Left cardiac atrium (tissue), 4 donors: Measurements from ENCODE around the gene HDLBP. TPM values are rescaled to one million over a fixed set of nuclear protein-coding genes. Genes with fewer than 3 reads are reported as not detected.

Experiments used
- ATAC-seq, 2 donors: fragments of 200-7000 bp; cut with Tn5 transposase; one replicate each; pipeline ENCODE4 v1.9.1; 2020; ENCODE audit warnings: mild to moderate bottlenecking in 2 of 2, moderate library complexity in 2 of 2
- DNase-seq: peaks from one replicate; pipeline ENCODE4 v3.0.0-alpha.2; 2020
- intact Hi-C, 2 donors: fragments of 100-400 bp; cut with DNase I; formaldehyde crosslinking; loops; one replicate each; pipeline versions ENCODE4 v1.14.1 to v1.15.1; 2022 to 2023
- total RNA-seq, 2 donors: library from RNA; stranded (reverse); fragmentation: NEBNext Ultra II Directional; extraction: Animal tissue kit (Norgen Biotek cat#: 25700); gene quantifications; one replicate each; pipeline ENCODE4 v1.2.1, GENCODE V29; 2021
- donor health status: DM: no; HTN: yes; CAD: no.
- donor health status: DM: no; HTN: yes; CAD: no; lungs with severe emphysema.
- donor health status: DM: yes; HTN: yes; CAD: no.
- donor health status: Dilated cardiomyopathy.

HDLBP gene
- total RNA-seq, 2 donors from 2014 or later = 357 to 358 TPM

DNA sequence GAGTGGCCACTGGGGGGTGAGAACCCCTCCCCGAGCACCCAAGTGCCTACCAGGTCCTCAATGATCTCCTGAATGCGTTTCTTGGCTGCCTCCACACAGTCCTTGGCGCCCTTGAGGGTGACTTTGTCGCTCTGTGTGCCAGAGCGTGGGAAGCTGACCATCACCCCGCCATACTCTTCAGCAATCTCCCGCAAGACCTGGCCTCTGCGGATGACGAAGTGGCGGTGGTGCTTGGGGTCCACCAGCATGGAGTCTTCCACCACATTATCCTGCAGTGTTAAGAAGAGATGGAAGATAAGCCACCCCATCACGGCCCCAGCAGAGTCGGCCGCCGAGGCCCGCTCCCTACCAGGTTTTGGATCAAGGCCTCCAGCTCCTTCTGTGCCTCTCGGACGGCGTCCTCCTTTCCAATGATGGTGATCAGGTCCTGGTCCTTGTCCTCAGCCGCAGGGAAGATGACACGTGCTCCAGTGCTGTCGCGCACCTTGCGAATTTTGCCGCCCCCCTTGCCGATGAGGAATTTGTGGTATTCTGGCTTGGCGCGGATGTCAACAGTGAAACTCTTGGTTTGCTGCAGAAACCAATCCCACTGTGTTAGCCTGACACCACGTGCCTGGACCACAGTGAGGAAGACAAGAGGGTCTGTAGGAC lies 75.8 kb downstream of the HDLBP start:
- ATAC-seq (no peak), DNase-seq (no peak)
- intact Hi-C loops = no loop called here

DNA sequence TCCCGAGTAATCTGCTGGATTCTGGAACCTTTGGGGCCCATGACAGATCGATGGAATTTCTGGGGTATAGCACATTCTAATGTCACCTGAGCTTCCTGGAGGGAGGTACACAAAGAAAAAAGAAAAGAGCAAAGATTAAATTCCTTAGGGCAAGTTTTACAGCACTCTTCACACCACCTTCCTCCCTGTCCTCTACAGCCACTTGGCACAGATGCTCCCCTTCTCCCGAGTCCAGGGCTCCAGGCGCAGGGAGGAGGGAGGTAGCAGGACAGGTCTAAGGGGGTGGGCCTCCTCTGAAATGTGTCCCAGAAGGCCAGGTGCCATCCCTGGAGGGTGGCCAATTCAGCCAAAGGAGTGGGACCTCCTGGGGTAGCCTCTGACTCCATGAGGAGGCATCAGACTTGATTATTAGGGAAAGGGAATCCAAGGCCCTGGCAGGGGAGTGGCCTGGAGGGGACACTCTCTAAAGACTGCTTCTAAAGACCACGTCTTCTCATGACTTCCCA lies 76.7 kb downstream of the HDLBP start:
- intact Hi-C loops = no loop called here
- DNase-seq (no peak), ATAC-seq (no peak)

DNA sequence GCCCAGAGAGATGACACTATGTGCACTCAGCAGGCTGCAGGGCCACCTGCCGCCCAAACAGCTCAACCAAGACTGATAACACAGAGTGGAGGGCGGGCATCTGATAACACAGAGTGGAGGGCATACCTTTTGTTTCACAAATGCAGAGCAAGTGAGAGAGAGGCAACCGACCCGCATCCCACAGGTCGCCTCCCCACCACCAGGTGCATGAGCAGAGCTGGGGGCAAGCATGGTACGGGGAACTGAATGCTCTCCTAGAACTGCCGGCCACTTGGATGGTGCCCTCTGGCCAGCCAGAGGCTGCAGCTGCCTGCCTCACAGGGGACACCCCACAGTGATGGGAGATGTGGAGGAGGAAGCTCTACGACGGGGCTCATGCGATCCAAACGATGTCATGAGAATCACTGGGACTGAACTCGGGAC lies 77.5 kb downstream of the HDLBP start:
- DNase-seq = peak; percentile 11
- intact Hi-C loops = no loop called here
- no peak for ATAC-seq

DNA sequence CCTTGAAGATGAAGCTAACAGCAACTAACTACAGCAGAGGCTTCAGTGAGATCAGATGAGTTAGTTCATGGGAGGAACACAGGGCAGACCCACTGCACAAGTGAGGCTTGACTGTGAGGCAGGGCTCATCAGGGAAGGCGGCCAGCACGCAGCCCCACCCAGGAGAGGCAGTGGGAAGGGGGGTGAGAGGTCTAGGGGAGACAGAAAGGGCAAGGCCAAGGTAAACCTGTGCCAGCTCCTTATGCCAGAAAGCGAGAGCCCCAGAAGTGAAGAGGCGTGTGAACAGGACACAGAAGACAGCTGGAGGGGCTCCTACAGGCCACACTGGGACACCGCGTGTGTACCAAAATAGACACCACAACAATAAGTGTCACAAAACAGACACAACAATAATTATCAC lies 78.4 kb downstream of the HDLBP start:
- intact Hi-C loops = no loop called here
- ATAC-seq (no peak), DNase-seq (peak; percentile 17)

DNA sequence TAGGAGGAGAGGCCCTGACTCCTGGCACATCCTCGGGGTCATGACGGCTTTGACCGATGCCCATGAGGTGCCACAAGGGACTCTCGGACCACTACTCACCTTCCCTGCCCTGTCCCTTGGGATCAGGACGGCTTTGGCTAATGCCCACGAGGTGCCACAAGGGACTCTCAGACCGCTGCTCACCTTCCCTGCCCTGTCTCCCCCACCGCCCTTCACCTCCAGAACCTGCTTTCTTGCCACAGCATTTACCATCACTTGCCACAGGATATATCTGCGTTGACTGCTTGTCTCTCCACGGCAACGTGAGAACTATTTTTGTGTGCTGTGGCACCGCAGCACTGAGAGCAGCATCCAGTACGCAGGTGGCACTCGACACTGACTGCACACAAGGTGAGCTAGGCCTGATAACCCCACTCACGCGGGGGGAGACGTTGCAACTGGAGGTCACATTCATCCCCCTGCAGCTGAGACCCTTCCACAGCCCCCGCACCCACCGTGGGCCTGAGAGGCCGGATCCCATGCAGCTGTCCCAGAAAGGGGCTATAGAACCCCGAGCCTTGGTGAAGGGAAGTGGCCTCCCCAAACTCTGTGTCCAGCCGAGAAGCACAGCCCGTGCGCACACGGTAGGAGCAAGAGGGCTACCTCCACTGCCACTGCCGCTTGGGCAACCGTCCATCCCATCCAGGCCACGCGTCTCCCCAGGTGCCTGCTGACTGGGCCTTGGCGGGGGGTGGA lies 79.4 kb downstream of the HDLBP start:
- intact Hi-C loops = no loop called here
- ATAC-seq (no peak), DNase-seq (peak; percentile 17)

DNA sequence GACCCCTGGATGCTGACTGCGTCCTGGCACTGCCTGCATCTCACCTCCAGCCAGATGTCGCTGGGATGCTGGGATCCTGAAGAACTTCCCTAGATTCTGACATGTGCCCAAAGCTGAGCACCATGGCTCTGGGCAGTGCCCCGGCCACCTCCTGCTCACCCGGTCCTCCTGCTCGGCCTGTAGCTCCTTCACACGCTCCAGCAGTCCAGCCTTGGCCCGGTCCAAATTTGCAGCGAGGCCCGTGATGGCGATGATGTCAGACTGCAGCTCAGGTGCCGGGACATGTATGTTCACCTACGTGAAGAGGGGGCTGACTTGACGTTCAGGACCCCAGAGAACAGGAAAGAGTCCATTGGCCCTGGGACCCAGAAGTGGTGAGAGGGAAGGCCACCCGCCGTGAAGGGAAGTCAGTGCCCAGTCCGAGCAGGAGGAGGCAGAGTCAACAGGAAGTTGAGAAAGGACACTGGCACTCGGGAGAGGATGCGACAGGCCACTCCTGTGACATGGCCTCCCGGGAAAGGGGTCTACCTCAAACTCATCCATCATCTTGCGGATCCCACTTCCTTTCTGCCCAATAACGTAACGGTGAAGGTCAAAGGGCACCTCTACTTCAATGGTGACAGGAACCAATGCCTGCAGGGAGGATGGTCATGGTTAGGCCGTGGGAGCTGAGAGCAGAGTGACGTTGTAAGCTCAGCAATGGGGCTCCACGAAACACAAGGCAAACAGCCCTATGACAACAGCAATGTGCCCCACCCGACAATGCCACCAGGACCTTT lies 80.3 kb downstream of the HDLBP start:
- intact Hi-C loops = no loop called here
- ATAC-seq (no peak), DNase-seq (no peak)

DNA sequence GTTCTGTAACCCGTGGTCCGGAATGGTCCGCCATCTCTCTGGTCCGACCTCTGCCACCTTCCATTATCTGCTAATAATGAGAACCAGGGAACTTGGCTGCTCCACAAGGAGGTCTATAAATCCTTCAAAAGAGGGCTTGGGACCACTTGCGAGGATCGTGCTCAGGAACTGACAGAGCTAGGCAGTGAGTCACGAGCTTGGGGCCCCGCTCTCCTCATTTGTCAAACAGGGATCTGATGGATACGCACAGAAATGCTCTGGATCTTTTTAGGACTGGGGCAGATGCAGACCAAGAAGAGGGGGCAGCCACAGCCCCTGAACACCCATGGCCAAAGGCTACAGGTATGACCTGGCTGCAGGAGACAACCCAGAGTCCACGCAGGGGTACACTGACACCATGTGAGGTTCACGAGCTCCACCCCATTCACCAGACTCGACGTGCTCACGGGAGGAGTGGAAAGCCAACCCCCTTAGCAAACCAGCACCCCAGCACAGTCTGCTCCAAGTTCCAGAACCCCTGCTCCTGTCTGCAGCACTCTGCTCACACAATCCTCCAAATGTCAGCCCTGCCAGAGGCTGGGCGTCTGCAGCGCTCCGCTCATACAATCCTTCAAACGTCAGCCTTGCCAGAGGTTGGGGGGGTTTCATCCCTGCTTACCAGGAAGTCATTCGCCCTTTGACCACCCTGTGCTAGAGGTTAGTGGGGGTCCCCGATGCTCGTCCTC lies 81.2 kb downstream of the HDLBP start:
- ATAC-seq = no peak
- DNase-seq = no peak
- intact Hi-C loops = no loop called here

DNA sequence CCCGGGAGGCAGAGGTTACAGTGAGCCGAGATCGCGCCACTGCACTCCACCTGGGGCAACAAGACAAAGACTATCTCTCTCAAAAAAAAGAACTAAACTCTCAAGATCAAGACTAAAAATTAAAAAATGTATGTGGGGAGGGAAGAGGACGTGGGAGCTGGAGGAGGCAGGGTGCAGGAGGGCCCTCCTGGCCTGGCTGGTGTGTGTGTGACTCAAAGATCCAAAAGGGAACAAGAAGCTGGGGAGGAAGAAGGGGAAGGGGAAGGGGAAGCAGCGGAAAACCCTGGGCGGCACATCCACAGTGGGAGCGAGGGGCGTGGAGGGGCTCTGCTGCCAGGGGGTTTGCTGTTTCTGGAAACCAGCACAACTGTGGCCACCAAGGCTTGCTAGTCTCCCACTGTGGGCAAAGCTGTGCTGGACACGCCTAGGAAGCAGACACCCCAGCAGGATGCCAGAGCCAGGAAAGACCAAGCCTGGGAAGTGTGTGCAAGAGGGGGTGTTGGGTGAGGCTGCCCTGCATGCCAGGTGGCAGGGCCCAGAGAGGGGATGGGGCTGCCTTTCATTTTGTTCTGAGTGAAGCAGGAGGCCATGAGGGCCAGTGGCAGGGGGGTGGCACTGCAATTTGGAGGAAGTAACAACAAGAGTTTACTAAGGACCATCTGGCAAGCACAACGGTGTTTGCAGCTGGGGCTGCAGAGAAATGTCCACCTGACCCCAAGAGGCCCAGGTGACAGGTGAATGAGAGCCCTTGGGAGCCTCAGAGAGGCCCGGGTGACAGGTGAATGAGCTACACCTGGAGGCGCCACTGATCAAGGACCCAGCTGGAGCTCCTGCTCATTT lies 82.5 kb downstream of the HDLBP start:
- DNase-seq (no peak), ATAC-seq (no peak)
- intact Hi-C loops = no loop called here

DNA sequence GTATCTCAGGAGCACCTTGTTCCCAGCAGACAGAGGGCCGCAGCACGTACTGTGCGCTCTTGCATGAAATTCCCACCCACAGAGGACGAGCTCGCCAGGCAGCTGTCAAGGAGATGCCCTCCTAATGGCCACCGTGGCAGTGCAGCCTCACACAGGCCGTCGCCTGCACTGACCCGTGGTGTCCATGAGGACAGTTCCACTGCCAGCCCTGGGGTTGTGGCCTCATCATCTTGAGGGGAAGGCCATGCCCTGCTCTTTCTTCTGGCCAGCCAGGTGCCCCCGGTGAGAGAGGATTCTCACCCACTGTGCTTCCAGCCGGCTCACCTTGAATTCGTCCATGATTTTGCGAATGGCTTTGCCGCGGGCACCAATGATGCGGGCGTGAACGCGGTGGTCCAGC lies 85.0 kb downstream of the HDLBP start:
- intact Hi-C loops = no loop called here
- no peak for DNase-seq
- ATAC-seq = no peak

DNA sequence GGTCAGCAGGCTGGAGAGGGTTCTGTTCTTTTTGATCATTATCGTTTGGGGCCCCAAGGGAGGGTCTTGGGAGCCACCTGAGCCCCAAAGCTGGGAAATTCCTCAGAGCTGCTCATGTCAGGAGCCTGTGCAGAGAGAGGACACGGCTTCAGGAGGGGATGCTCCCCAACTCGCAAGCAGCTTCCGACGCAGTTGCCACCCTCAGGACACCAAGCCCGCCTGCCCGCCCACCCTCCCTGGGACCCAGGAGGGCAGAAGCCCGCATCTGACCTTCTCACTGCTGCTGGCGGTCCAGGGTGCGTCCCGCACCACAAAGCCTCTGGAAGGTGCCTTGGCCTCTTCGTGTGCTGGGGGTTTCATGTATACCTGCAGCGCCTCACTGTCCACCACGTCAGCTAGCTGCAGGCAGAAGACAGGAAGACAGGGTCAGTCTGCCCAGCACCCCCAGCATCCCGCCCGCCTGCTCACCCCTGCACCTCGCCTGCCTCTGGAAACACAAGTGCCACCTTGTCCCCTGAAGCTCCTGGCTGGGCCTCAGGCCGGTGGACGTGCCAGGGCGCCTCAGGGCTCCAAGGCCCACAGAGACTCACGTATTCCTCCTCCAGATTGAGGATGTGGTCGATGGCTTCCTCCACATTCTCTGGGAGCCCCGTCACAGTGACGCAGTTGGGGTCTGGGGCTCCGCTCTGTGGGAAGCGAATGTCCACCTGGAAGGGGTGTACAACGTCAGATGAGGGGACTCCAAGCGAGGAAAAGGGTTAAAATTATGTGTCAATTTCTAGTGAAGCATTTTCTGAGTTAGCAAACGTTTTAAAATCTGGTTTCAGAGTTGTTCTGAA lies 85.7 kb downstream of the HDLBP start:
- DNase-seq (no peak), ATAC-seq (no peak)
- intact Hi-C loops = no loop called here

DNA sequence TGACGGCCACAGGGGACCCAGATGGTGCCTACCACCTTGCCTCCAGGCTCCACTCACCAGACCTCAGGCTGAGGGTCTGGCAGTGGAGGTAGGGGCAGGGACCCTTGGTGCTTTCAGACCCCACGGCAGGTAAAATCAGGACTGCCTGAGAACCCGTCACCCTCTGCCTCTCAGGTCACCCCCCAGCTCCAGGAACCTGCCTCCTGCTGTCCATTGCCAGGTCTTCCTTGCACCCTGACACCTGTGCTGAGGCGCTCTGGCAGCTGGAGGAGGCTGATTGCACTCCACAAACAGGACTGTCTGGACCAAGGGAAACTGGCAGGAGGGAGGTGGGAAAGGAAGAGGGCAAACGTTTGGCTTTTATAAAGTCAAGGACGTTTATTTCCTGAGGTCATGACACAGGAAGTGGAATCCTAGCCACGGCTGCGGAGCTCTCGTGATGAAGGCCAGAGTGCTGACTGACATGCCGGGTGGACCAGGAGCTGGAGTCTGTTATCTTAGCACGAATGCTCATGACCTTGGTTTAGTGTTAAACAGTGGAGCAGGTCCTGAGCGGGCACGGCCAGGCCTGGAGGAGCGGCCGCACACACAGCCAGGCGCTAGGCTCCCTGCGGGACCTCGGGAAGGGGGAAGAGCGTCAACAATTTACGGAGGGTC lies 86.5 kb downstream of the HDLBP start:
- DNase-seq (no peak), ATAC-seq (peak; percentile 10 to 14)
- intact Hi-C loops = no loop called here

DNA sequence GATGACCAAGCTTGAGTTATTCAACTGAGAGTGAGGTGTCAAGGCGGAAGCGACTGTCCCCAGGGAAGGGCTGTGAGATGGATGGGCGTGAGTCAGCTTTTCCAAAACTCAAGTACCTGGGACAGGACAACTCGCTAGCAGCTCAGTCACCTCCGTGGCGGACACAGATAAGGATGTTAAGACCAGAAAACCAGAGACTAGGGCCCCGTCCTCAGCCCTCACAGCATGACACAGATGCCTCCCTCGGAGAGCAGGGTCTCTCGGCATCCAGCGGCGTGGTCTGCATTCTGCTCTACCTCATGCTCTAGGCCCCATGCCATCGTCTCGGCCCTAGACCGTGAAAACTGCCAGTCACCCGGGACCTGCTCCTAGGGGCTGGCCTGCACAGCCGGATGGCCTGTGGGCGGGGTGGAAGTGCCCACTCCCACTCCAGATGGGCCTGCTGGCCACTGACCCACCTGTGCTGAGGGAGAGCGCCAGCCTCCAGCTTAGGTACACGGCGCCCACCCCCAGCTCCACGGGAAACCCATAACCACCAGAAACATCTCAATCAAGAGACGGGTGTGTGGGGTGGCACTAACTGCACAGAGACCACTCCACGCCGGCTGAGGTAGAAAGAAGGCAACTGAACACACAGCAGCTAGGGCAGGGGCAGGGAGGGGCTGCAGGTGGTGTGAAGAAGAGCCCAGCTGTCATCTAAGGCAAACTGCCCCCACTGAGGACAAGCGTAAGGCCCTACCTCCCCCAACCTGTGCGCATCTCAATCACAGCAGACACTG lies 87.2 kb downstream of the HDLBP start:
- DNase-seq (no peak), ATAC-seq (peak in 1 of 2 donors; percentile 11)
- intact Hi-C loops = no loop called here

DNA sequence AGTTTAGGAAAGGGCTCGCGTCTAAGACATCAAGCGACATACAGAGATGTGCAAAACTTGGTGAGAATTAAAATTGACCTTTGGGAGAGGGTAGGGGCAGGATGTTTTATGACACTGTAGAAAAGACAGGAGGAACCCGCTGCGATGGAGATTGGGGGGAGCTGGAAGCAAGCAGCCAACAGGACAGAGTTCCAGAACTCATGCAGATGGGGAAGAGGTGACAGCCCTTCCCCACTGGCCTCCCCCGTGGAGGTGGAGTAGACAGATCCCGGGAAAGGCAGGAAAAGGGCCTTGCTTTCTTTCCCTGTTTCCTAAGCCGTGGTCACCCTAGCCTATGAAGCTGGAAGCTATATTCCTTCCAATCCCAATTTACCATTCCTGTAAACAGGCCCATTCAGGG lies 87.9 kb downstream of the HDLBP start:
- intact Hi-C loops = no loop called here
- no peak for DNase-seq
- no peak for ATAC-seq

DNA sequence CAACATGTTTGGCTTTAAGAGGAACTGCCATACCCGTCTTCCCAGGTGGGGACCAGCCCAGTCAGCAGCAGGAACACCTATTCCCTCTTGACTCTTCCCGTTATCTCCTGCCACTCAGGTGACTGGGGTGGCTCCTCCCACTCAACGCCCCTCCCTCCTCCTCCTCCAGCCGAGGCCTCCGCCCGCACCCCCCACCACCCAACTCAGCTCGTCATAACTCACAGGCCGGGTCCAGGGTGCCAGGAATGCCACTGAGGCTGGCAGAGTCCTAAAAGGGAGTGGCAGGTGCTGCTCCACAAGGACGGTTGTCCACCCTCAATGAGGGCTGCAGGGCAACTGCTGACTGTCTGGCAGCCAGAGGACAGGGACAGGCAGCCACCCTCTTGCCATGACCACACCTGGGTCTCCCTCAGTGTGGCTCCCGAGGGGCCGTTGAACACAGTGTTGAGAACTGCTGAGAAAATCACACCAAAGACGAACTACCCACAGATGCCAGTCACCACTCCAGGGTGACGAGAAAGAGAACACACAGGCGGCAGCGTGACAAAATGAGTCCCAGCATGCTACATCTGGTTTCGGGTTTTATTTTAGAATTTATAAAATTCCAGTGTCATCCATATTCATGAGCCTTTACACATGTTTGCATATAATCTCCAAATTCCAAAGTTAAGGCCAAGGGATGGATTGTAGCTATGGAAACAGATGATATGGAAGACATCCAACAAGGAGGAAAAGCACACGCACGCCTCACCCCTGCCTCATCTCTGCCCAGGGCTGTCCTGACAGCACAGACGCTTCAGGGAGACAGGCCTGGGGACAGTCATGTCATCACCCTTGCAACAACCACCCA lies 88.5 kb downstream of the HDLBP start:
- intact Hi-C loops = no loop called here
- ATAC-seq (peak; percentile 15 to 76), DNase-seq (peak; percentile 25)

DNA sequence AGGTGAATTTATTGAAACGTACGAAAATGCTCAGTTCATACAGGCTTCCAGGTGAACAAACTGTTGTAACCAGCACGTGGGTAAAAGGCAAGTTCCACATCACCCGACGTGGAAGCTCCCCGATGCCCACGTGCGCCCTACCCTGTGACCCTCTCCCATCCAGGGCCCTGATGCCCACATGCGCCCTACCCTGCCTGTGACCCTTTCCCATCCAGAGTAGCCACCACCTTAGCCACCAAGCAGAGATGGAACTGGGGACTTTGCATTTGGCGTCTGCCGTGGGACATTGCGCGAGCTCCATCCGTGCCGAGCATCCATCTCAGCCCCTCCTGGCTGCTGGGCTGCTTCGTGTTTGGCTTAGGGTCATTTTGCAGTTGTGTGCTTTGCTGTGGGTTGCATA lies 89.5 kb downstream of the HDLBP start:
- intact Hi-C loops = no loop called here
- ATAC-seq (no peak), DNase-seq (peak; percentile 13)

DNA sequence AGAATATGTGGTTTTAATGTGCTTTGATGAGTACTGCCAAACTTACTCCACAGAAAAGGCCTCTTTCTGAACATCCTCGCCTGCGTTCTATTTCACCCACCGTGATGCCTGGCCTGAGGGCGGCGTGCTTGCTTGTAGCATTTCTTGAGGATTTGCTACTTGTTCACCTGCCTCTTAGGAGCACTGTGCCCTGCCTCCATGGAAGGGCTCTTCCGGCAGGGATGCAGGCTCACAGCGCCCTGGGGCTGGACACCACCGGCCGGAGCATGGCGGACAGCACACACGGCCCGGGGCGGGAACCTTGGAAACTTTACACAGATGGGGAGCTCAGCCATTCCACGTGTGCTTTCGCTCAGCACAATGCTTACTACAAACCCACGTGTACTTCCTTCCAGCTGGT lies 89.9 kb downstream of the HDLBP start:
- intact Hi-C loops = no loop called here
- ATAC-seq = no peak
- DNase-seq = peak; percentile 7
